HG03354 (cell line): Measurements from ENCODE around the gene OMP.

ENCODE experiments used
- ATAC-seq: cut with Tn5 transposase; IDR thresholded peaks from one replicate; pipeline ENCODE4 v1.9.1; 2021; ENCODE audit warnings: mild to moderate bottlenecking; ENCODE audit not compliant: unreplicated experiment, poor library complexity, severe bottlenecking

The OMP gene

DNA sequence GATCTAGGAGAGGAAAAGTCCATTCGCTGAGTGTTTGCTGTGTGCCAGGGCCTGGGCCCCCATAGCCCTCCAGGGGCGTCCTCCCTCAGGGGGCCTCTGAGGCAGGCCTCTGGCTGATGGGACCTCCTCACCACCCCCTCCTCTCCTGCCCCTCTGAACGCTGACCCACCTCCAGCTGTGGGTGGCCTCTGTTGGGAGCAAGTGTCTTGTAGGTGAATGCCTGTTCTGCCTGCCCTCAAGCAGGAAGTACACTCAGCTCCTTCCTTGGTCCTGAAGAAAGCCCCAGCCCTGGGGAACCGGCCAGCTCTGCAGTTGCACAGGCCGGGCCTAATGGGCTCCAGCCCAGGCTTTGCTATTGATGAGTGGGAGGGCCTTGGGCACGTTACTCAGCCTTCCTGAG, 28.9 kb downstream of the OMP start:
- no peak for ATAC-seq

DNA sequence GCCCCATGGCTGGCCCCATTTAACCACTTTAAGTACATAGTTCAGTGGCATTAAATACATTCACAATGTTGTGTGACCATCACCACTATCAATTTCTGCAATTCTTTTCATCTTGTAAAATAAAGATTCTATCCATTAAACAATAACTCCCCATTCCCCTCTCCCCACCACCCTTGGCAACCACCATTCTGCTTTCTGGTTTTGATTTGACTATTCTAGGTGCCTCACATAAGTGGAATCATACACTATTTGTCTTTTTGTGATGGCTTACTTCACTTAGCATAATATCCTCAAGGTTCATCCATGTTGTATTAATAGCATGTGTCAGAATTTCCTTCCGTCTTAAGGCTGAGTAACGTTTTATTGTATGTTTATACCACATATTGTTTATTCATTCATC, 32.4 kb downstream of the OMP start:
- no peak for ATAC-seq

DNA sequence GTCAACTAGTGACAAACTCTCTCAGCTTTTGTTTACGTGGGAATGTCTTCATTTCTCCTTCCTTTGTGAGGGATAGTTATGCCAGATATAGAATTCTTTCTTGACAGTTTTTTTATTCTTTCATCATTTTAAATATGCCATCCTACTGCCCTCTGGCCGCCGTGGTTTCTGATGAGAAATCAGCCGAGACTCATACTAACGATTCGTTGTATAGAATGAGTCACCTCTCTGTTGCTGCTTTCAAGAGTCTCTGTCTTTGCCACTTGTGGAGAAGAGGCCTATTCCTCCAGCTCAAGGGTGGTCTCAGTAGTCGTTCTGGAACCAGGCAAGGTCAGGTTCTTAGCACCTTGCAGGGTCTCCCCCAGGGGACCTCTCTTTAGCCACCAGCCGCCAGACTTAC, 33.4 kb downstream of the OMP start:
- no peak for ATAC-seq

DNA sequence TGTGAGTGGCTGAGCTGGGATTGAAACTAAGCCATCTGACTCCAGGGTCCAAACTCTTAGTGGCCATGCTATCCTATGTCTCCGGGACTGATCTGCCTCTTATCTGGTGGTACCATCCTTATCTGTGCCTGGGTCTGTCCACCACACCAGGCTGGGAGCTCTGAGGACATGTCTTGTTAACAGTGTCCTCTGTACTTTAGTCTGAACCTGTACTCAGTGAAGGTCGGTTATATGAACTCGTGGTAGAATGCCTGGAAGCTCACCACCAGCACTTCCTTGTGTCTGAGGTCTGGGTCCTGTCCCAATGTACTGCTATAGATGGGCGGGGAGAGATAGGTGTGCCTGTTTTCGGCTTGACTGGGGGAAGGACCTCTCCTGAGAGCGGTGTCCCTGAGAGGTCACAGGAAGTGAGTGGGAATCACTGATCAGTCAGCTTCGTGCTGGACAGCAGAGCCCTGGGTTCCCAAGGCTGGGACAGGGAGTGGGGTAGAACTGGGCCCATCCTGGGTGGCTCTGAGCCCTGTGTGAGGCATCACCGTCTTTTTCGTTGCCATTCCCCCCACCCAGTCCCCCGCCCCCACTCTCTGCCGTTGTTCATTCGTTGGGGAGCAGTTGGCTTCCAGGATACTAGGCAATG, 34.3 kb downstream of the OMP start:
- no peak for ATAC-seq

DNA sequence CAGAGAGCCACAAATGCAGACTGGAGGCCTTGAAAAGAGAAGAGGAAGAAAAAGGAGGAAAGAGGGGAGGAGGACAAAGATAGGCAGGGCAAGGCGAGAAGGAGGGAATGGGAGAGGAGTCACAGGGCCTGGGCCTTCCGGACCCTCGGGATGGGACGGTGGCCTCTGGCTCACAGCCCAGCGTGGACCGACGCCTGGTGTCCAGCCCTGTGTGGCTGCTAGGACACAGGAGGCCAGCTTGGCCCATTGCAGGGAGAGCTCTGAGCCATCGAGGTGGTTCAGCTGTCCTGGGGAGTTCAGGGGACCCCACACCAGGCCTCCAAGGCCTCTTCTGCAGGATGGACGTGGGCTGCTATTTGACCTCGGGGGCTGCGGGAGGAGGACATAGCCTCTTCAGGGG, 34.8 kb downstream of the OMP start:
- no peak for ATAC-seq

DNA sequence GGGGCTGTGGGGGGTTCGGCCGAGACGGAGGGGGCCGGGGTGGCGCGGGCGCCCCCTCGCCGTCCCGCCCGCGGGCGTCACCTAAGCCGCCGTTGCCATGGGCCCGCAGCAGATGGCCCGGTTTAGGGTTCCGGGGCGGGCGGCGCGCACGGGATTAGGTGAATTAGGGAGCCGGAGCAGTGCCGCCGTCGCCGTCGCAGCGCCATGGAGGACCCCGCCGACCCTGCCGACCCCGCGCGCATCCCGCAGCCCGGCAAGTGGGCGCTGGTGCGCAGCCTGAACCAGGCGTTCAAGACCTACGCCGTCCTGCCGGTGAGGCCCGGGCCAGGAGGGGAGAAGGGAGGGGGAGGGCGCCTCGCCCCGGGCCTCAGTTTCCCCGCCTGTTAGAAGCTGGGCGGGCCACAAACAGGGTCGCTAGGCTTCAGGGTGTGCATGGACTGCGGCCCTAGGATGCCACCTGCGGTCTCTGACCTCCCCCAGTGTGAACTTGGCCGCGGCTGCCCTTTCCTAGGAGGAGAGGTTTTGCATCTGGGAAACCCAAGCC, 35.5 kb downstream of the OMP start:
- ATAC-seq = no peak

DNA sequence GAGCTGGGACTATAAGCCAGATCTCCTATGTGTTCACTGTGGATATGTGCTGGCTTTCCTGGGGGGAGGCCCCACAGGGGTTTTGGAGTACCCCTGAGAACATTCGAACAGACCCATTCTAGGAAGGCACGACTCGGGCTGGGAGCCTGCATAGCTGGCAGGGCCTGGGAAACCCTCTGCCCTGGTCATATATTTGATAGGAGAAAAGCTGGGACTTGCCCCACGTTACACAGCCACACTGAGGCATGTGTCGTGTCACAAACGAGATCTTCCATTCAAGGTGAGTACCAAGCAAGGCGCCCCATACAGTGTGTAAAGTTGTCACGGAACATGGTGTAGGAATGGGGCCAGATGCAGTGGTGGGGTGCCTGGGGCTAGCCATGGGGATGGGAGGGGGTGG, 36.6 kb downstream of the OMP start:
- no peak for ATAC-seq

DNA sequence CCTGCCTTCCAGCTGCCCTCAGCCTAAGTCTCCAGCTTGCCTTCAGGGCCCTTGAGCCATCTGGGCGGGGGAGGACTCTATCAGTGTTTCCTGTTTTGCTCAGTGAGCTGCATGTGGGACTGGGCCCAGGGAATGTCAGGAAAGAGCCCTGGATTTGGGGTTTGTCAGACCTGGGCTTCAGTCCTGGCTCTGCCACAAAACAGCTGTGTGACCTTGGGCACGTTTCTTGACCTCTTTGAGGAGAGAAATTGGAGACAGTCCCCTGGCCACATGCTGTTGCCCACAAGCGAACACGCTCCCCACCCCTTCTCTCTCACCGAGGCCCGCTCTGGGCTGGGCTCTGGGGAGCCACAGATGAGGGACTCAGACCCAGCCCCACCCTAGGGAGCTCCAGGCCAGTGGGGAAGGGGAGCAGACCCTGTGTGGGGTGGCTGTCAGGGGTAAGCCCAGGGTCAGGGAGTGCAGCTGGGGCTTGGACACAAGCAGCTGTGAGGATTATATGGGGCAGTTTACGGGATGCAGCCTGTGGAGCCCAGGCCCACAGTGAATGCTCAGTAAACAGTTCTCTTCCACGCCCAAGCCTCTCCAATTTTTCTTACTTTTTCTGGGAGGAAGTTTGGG, 37.7 kb downstream of the OMP start:
- ATAC-seq = no peak

DNA sequence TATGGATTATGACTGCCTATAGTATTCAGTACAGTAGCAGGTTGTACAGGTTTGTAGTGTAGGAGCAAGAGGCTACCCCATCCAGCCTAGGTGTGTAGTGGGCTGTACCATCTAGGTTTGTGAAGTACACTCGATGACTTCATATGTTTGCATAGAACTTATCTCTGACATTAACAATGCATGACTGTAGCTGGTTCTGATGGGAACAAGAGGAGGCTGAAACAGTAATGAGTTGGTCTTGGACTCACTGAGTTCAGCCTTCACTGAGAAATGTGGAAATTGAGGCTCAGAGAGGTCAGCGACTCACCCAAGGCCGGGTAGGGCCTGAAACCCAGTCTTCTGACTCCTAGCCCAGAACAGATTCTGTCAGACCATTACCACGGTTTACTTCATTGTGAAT, 38.4 kb downstream of the OMP start:
- no peak for ATAC-seq

DNA sequence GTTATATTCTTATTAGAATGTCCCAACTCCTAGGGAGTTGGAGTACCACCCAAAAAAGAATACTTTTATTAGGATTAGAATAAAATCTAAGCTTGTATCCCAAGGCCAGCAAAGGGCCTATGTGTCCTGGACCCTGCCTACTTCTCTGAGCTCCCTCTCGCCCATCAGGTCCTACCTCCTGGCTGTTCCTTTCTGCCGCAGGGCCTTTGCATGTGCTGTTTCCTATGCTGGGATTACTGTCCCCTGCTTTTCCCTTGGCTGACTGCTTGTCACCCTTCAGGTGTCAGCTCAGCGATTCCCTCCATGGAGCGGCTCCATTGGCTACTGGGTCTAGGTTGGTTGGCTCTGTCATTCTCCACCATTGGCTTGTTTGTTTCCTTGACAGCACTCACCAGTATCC, 38.8 kb downstream of the OMP start:
- no peak for ATAC-seq

DNA sequence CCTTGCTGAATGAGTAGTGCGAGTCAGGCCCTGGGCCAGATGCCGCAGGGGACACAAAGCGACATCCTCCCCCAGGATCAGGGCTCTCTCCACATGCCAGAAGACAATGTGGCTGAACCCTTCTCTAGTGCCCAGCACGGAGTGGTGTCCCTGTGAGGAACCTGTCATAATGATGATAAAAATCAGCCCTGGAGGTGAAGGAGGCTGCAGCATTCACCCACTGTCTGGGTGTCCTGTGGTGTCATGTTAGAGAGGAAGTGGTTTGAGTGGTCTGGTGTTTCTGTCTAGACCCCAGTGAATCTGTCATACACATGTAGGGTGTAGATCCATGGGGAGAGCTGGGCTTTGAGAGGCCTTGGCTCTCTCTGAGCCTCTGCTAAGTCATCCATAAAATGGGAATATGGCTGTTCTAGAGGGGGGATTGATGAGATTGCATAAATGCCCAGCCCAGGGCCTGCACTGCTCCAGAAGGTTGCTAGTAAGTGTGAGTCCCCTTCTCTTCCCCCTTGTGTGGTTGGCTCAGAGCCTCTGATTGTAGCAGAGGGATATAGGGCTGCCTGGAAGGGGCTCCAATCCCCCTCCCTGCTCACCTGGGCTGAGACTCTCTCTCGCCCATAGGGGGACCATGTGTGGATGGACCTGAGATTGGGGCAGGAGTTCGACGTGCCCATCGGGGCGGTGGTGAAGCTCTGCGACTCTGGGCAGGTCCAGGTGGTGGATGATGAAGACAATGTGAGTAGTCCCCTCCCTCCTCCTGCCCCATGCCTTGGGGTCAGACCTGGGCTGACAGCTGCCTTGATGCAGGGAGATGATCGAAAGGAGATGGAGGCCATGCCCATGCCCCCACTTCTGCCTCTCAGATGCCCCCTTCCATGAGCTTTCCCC, 39.7 kb downstream of the OMP start:
- no peak for ATAC-seq

DNA sequence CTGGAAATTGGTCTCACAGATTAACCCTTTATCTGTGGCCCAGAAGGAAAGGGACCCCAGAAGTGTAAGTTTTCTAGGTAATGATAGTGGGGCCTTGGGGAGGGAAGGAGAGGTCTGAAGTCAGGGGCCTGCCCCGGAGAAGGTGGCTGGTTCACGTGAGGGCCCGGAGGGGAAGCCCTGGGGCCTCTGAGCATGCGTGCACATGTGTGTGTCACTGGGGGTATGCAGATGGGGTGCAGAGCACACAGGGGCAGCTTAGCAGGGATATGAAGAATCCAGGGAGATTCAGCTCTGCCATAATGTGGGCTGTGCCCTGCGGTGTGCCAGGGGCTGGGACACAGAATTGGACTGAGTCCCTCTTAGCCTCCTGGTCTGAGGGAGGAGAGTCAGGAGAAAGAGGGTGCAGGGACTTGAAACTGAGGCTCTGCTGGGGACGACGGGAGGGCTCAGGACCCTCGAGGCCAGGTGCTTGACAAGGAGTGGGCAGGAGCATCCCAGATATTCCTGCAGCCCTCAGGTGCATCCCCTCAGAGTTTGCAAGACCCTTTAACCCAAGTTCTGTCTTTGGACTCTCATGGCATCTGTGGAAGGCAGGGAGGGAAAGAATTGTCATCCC, 40.9 kb downstream of the OMP start:
- ATAC-seq = no peak

DNA sequence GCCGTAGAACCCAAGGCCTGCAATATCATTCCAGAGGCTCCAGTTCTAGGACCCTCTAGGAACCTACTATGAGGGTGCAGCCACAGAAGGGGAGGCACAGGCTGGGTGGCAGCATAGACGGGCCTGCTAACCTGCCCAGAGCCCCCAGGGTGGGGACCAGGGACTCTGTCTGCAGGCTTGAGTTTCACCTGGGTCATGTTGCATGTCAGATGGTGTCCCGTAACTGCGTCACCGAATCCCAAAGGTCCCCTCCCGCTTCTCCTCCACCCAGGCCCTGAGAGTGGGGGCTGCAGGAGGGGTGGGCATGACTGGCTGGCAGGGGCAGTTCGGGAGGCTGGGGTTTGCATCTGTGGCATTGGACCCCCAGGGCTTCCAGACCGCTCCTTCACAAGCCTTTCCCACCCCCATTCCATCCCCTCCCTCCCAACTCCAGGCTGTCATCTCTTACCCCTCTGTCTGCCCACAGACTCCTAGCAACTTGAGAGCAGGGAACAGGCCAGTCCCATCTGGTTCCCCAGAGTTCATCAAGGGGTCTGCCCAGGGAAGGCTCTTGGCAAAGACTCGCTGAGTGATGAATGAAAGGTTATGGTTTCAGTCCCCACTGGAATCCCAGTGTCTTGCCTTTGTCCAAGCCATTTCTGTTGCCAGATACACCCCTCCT, 41.7 kb downstream of the OMP start:
- ATAC-seq = no peak

DNA sequence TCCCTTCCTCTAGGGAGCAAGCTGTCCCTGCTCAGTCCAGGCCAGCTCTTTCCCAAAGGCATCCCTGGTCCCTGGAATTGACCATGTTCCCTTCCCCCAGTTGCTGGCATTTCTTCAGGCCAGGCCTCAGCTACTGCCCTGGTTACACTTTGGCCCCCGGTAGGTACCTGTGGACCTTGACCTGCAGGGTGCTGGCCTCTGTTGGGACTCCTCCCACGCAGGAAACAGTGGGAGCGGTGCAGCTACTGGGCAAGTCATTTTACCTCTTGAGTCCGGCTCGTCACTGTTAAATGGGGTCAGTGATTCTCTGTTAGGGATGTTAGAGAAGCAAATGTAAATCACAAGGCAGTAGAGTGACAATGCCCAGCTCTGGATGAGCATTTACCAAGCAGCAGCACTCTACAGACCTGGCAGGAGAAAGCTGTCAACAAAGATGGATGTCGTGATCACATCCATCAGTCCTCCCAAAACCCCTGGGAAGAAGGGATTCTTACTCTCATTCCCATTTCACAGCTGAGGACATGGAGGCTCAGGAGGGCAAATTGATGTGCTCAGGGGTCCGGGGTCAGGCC, 42.3 kb downstream of the OMP start:
- no peak for ATAC-seq

DNA sequence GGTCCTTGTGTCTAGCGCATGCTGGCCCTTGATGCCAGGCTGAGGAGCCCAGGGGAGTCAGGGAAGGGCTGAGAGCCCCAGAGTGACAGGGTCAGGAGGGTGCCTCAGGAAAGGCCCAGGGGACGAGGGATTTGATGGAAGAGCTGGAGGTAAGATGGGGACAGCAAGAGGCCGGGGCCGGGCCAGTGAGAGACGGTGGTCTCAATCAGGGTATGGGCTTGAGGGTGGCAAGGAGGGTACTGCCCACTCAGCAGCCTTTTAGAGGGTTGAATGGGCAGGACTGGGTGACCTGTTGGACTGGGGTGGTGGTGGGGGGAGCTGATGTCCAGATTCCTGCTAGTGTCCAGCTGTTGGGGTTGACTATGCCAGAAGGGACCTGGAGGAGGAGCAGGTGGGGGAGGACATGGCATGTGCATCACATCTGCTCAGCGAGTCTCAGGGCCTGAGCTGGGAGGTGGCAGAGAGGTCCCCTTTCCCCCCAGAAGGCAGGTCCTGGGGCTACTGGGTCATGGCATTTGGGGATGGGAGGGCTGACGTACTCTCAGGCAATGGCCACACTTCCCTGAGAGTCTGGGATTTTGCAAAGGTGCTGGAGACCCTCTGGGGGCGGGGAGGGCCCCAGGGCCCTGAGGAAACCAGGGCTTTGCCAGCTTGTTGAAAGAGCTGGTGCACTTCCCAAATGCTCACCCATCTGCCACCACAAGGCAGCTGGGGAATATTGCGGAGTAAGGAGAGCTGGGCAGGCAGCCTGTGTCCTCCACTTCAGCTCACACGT, 43.8 kb downstream of the OMP start:
- no peak for ATAC-seq

DNA sequence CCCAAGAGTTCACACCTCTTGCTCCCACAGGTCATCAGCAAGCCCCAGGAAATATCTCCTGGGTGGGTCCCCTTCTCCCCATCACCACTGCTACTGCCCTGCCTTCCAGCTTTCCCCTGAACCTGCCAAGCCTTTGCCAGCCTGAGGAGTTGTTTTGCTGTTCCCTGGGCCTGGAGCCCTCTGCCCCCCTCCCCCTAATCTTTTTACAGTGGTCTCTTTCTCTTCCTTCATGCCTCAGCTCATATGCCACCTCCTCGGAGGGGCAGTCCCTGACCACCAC, 44.3 kb downstream of the OMP start:
- ATAC-seq = no peak

DNA sequence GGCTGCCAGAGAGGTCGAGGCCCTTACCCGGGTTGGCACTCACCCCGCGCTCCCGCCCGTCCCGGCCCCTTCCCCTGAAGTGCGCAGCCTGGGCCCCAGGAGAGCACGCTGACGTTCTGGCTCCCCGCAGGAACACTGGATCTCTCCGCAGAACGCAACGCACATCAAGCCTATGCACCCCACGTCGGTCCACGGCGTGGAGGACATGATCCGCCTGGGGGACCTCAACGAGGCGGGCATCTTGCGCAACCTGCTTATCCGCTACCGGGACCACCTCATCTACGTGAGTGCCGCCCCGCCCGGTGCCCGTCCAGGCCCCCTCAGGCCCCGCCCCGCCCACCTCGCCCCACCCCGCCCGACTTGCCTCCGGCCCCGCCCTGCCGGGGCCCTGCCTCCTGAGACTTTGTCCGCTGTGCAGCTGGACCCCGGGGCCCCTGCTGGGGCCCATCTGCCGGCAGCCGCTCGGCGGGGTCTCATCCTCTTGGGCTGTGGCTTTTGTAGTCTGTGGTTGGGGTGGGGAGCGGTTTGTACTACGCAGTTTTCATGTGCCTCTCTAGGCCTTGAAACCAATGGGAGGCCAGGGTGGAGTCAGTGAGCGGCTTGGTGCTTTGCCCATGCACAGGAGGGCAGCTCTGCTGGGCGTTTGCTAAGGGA, 45.2 kb downstream of the OMP start:
- ATAC-seq = no peak

DNA sequence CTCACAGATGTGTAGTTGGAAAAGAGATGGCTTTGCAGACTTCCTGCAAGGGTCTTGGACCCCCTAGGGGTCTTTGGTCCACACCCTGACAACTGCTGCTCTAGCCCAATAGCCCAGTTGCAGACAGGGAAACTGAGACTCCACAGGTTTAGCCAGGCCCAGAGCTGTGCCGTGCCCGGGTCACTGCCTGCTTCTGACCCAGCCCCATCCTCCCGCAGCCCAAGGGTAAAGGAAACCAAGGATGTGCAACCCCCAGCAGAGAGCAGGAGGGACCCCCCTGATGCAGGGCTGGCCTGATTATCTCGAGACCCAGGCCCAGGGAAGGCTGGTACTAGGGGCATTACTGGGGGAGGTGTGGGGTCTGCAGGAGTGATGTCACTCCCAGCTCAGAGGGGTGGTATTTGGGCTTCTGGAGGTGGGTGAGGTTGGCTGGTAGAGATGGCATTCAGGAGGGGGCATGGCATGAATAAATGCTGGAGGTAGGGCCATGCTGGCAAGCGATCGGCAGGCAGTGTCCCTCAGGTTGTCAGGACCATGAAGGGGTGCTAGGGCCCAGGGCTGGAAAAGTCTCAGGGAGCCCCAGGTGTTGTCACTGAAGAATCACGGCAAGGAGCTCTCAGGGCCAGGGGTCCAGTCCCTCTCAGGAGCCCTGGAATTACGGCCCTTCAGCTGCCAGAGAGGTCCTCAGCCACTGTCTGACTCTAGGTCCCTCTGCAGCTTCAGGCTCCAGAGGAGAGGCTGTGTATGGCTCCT, 46.5 kb downstream of the OMP start:
- no peak for ATAC-seq
